ENCODE measurements around the gene ANAPC13.

The ANAPC13 gene

GRCh38 chr3:134460965-134461364, 24.8 kb downstream of the ANAPC13 start:
- H3K4me3 ChIP-seq (ENCODE audit: low read depth, low read length), result no peak overlapping the region
- no peaks in the 10 kb centered on the region; the same call in 1 of the 2 replicates for H3K36me3 ChIP-seq
- H3K9me3 ChIP-seq (ENCODE audit: severe bottlenecking), result no peaks in the 10 kb centered on the region
- no peak overlapping the region for H3K27ac ChIP-seq
- DNase-seq, result no peak
- TF ChIP-seq CTCF (IDR thresholded peaks at IDR 0.05; ENCODE audit: low read depth, low read length), result no peak
- no peaks in the 10 kb centered on the region for H3K27me3 ChIP-seq (ENCODE audit: insufficient read depth, low read depth, severe bottlenecking)

- Histone ChIP-seq H3K27ac (no peak overlapping the region), H3K4me3 (ENCODE audit: low read depth, low read length) (no peak overlapping the region), H3K9me3 (ENCODE audit: severe bottlenecking) (no peaks in the 10 kb centered on the region), H3K27me3 (ENCODE audit: insufficient read depth, low read depth, severe bottlenecking) (no peaks in the 10 kb centered on the region), H3K36me3 (no peaks in the 10 kb centered on the region; the same call in 1 of the 2 replicates)
- no peak for DNase-seq
- no peak for TF ChIP-seq CTCF (IDR thresholded peaks at IDR 0.05; ENCODE audit: low read depth, low read length)
Observed at GRCh38 chr3:134459562-134459961, 26.2 kb downstream of the ANAPC13 start.

- Histone ChIP-seq H3K27ac (no peak overlapping the region), H3K27me3 (ENCODE audit: insufficient read depth, low read depth, severe bottlenecking) (no peaks in the 10 kb centered on the region), H3K36me3 (no peaks in the 10 kb centered on the region), H3K4me3 (ENCODE audit: low read depth, low read length) (no peak overlapping the region), H3K9me3 (ENCODE audit: severe bottlenecking) (no peaks in the 10 kb centered on the region)
- DNase-seq, result no peak
- no peak for TF ChIP-seq CTCF (IDR thresholded peaks at IDR 0.05; ENCODE audit: low read depth, low read length)
Observed at GRCh38 chr3:134458406-134458945, 27.3 kb downstream of the ANAPC13 start.

GRCh38 chr3:134457376-134458074, 28.3 kb downstream of the ANAPC13 start:
- no peaks in the 10 kb centered on the region for H3K9me3 ChIP-seq (ENCODE audit: severe bottlenecking)
- H3K27ac ChIP-seq, result no peak overlapping the region
- H3K4me3 ChIP-seq (ENCODE audit: low read depth, low read length), result no peak overlapping the region
- H3K36me3 ChIP-seq, result no peaks in the 10 kb centered on the region
- TF ChIP-seq CTCF (IDR thresholded peaks at IDR 0.05; ENCODE audit: low read depth, low read length), result no peak
- no peak for DNase-seq
- H3K27me3 ChIP-seq (ENCODE audit: insufficient read depth, low read depth, severe bottlenecking), result no peaks in the 10 kb centered on the region

- DNase-seq, result peak; percentile 69
- no peak overlapping the region for H3K27ac ChIP-seq
- no peaks in the 10 kb centered on the region for H3K36me3 ChIP-seq
- peak; percentile 65 for TF ChIP-seq CTCF (IDR thresholded peaks at IDR 0.05; ENCODE audit: low read depth, low read length)
- H3K27me3 ChIP-seq (ENCODE audit: insufficient read depth, low read depth, severe bottlenecking), result no peaks in the 10 kb centered on the region
- no peak overlapping the region for H3K4me3 ChIP-seq (ENCODE audit: low read depth, low read length)
- H3K9me3 ChIP-seq (ENCODE audit: severe bottlenecking), result no peaks in the 10 kb centered on the region
Observed at GRCh38 chr3:134453631-134454030, 32.2 kb downstream of the ANAPC13 start.
